NOMO-1 treated with DMSO at 0.1 percent for 48 hours (cell line): Measurements from ENCODE around the gene CEP89.
"Not testable (repeated sequence)": the region's sequence is repeated elsewhere in the genome, so short reads cannot be mapped to it uniquely, and the experiment has no call there.

Experiments
- DNase-seq: peaks from one replicate; lab custom pipeline; 2025; ENCODE audit not compliant: unreplicated experiment; lab: John Stamatoyannopoulos, UW

The CEP89 gene

GRCh38 chr19:32971715-32972540 is at the start of gene CEP89, which contains the start of gene FAAP24:
CEP89 (minus strand) TSS chr19:32971958; CDS start chr19:32971874, 84 bp downstream.
FAAP24 (plus strand) TSS chr19:32972242; CDS start chr19:32973197, 955 bp downstream.
- peak; percentile 98 for DNase-seq

GRCh38 chr19:33010891-33011290 is 39.1 kb upstream of the CEP89 start:
- peak; percentile 6 for DNase-seq

- no peak for DNase-seq
These were observed 37.0 kb upstream of the CEP89 start for GRCh38 chr19:33008738-33009137.

GRCh38 chr19:33005440-33005839 is 33.7 kb upstream of the CEP89 start:
- no peak for DNase-seq

- DNase-seq = not testable (repeated sequence)
These were observed 31.8 kb upstream of the CEP89 start for GRCh38 chr19:33003424-33004024.

GRCh38 chr19:33002126-33002865 is 30.5 kb upstream of the CEP89 start:
- not testable (repeated sequence) for DNase-seq

GRCh38 chr19:33000910-33001309 is 29.2 kb upstream of the CEP89 start:
- DNase-seq = no peak

- DNase-seq = no peak
These were observed 28.8 kb upstream of the CEP89 start for GRCh38 chr19:33000510-33000909.

GRCh38 chr19:32998722-32999121 is 27.0 kb upstream of the CEP89 start:
- no peak for DNase-seq

GRCh38 chr19:32997716-32998355 is 26.1 kb upstream of the CEP89 start:
- DNase-seq = no peak

GRCh38 chr19:32997061-32997464 is 25.3 kb upstream of the CEP89 start:
- not testable (repeated sequence) for DNase-seq

- DNase-seq = not testable (repeated sequence)
These were observed 24.2 kb upstream of the CEP89 start for GRCh38 chr19:32995966-32996365.

- DNase-seq = no peak
These were observed 17.0 kb upstream of the CEP89 start for GRCh38 chr19:32988724-32989123.

- DNase-seq = not testable (repeated sequence)
These were observed 16.5 kb upstream of the CEP89 start for GRCh38 chr19:32988254-32988653.

- DNase-seq = not testable (repeated sequence)
These were observed 10.7 kb upstream of the CEP89 start for GRCh38 chr19:32982488-32982887.

GRCh38 chr19:32979807-32980206 is 8.0 kb upstream of the CEP89 start:
- DNase-seq = not testable (repeated sequence)

GRCh38 chr19:32977813-32978212 is 6.1 kb upstream of the CEP89 start:
- not testable (repeated sequence) for DNase-seq

GRCh38 chr19:32977280-32977679 is 5.5 kb upstream of the CEP89 start:
- DNase-seq = peak; percentile 3

GRCh38 chr19:32976223-32976805 is 4.6 kb upstream of the CEP89 start:
- DNase-seq = peak; percentile 20

- no peak for DNase-seq
These were observed 654 bp downstream of the CEP89 start for GRCh38 chr19:32971012-32971595.
